IMR-90 (cell line): Measurements from ENCODE around the gene ENPP3. TPM values are rescaled to one million over a fixed set of nuclear protein-coding genes. Genes with fewer than 3 reads are reported as not detected.

ENCODE experiments used
- ATAC-seq: fragments of 200-7000 bp; cut with Tn5 transposase; 2 replicates; pipeline ENCODE4 v1.9.1; 2020; ENCODE audit warnings: low read depth, mild to moderate bottlenecking, moderate library complexity
- BruUV-seq: library from RNA; stranded (reverse); fragments of 400-500 nt; replicated peaks from 2 replicates; lab custom pipeline; 2021; lab: Mats Ljungman, UMichigan
- CTCF ChIA-PET: fragments of 300-600 bp; formaldehyde crosslinking; extraction: SDS; loops from one replicate; lab custom pipeline; 2021; ENCODE audit warnings: antibody characterized with exemption; lab: Yijun Ruan, JAX
- POLR2A ChIA-PET: fragments of 300-600 bp; sonication (Branson Sonifier 250); formaldehyde crosslinking; loops from one replicate; lab custom pipeline; 2022; ENCODE audit warnings: antibody characterized with exemption; ENCODE audit not compliant: unreplicated experiment; lab: Charles Lee
- DNase-seq: peaks from one replicate; pipeline ENCODE4 v3.0.0; 2013
- H2AFZ ChIP-seq: replicated peaks from 2 replicates; pipeline ENCODE3; 2013; ENCODE audit warnings: low read length, mild to moderate bottlenecking; ENCODE audit not compliant: poor library complexity
- H2AK5ac ChIP-seq: 2 replicates; pipeline ENCODE4 v1.6.1; 2013; ENCODE audit warnings: low read depth, low read length, inconsistent platforms
- H2AK9ac ChIP-seq: replicated peaks from 2 replicates; pipeline ENCODE3; 2013; ENCODE audit warnings: mild to moderate bottlenecking, low read depth, low read length, moderate library complexity; ENCODE audit not compliant: poor library complexity
- H2BK120ac ChIP-seq: 2 replicates; pipeline ENCODE4 v1.6.1; 2013; ENCODE audit warnings: low read depth, low read length, inconsistent platforms
- H2BK15ac ChIP-seq: 3 replicates; pipeline ENCODE4 v1.6.1; 2013; ENCODE audit warnings: low read depth, low read length, inconsistent platforms
- H2BK20ac ChIP-seq: 2 replicates; pipeline ENCODE4 v1.6.1; 2013; ENCODE audit warnings: low read depth, mild to moderate bottlenecking, inconsistent platforms, low read length, moderate library complexity
- H2BK5ac ChIP-seq: 2 replicates; pipeline ENCODE4 v1.6.1; 2013; ENCODE audit warnings: mild to moderate bottlenecking, low read depth, low read length, inconsistent platforms; ENCODE audit not compliant: poor library complexity, severe bottlenecking
- H3K14ac ChIP-seq: replicated peaks from 2 replicates; pipeline ENCODE4 v1.6.1; 2013; ENCODE audit warnings: low read depth, low read length, inconsistent platforms
- H3K18ac ChIP-seq: 2 replicates; pipeline ENCODE4 v1.6.1; 2013; ENCODE audit warnings: low read depth, low read length, control low read depth
- H3K23ac ChIP-seq: 2 replicates; pipeline ENCODE4 v1.6.1; 2013; ENCODE audit warnings: low read depth, low read length, inconsistent platforms
- H3K27ac ChIP-seq: 2 replicates; pipeline ENCODE4 v1.5.1; 2013; ENCODE audit warnings: mild to moderate bottlenecking, control low read depth, low read length; ENCODE audit not compliant: insufficient read depth
- H3K27me3 ChIP-seq: 2 replicates; pipeline ENCODE4 v1.6.1; 2013; ENCODE audit warnings: low read length; ENCODE audit not compliant: control insufficient read depth, insufficient read depth
- H3K36me3 ChIP-seq: 2 replicates; pipeline ENCODE4 v1.6.1; 2013; ENCODE audit warnings: low read length, mixed read lengths; ENCODE audit not compliant: control insufficient read depth, insufficient read depth
- H3K4ac ChIP-seq: 2 replicates; pipeline ENCODE4 v1.6.1; 2013; ENCODE audit warnings: low read depth, low read length, inconsistent platforms
- H3K4me1 ChIP-seq: 2 replicates; pipeline ENCODE4 v1.6.1; 2013; ENCODE audit warnings: low read length, mixed read lengths; ENCODE audit not compliant: control insufficient read depth, insufficient read depth
- H3K4me2 ChIP-seq: 2 replicates; pipeline ENCODE4 v1.6.1; 2013; ENCODE audit warnings: low read depth, mild to moderate bottlenecking, control low read depth, low read length, moderate library complexity
- H3K4me3 ChIP-seq: 2 replicates; pipeline ENCODE4 v1.5.1; 2013; ENCODE audit warnings: low read depth, mild to moderate bottlenecking, control low read depth, low read length, moderate library complexity; ENCODE audit not compliant: insufficient read depth
- H3K56ac ChIP-seq: 2 replicates; pipeline ENCODE4 v1.6.1; 2013; ENCODE audit warnings: low read length, inconsistent platforms; ENCODE audit not compliant: insufficient read depth; ENCODE audit errors: extremely low read depth
- H3K79me1 ChIP-seq, 2 experiments: 2 replicates each; pipeline ENCODE4 v1.6.1; 2013; ENCODE audit warnings: low read length in 2 of 2, inconsistent platforms in 1 of 2, low read depth in 1 of 2
- H3K9ac ChIP-seq: 2 replicates; pipeline ENCODE4 v1.6.1; 2013; ENCODE audit warnings: low read depth, low read length, control low read depth
- H3K9me1 ChIP-seq: 2 replicates; pipeline ENCODE4 v1.6.1; 2013; ENCODE audit warnings: low read length, inconsistent platforms; ENCODE audit not compliant: insufficient read depth
- H3K9me3 ChIP-seq: 2 replicates; pipeline ENCODE4 v1.6.1; 2013; ENCODE audit warnings: low read length; ENCODE audit not compliant: control insufficient read depth, insufficient read depth
- H4K20me1 ChIP-seq: 2 replicates; pipeline ENCODE4 v1.6.1; 2013; ENCODE audit warnings: low read length, inconsistent platforms; ENCODE audit not compliant: insufficient read depth
- H4K5ac ChIP-seq: 2 replicates; pipeline ENCODE4 v1.6.1; 2013; ENCODE audit warnings: mild to moderate bottlenecking, low read depth, low read length, control low read depth
- H4K8ac ChIP-seq, 2 experiments: 2 replicates each; pipeline ENCODE4 v1.6.1; 2013; ENCODE audit warnings: low read depth in 2 of 2, low read length in 2 of 2, control low read depth in 1 of 2, inconsistent platforms in 1 of 2
- H4K91ac ChIP-seq: 2 replicates; pipeline ENCODE4 v1.6.1; 2013; ENCODE audit warnings: low read depth, low read length, inconsistent platforms; ENCODE audit not compliant: insufficient read depth
- CHD1 ChIP-seq: IDR thresholded peaks from 2 replicates; pipeline ENCODE4 v1.6.1; 2012; ENCODE audit warnings: low read depth, low read length, improper control_type of control experiment
- MAZ ChIP-seq: IDR thresholded peaks from 2 replicates; pipeline ENCODE4 v1.6.1; 2012; ENCODE audit warnings: low read depth, mild to moderate bottlenecking, low read length, improper control_type of control experiment, moderate library complexity, borderline replicate concordance
- MXI1 ChIP-seq: IDR thresholded peaks from 2 replicates; pipeline ENCODE4 v1.6.1; 2012; ENCODE audit warnings: low read depth, mild to moderate bottlenecking, low read length, moderate library complexity, borderline replicate concordance
- POLR2A ChIP-seq: IDR thresholded peaks from 2 replicates; pipeline ENCODE4 v1.6.1; 2012; ENCODE audit warnings: mild to moderate bottlenecking, low read depth, low read length
- RAD21 ChIP-seq: IDR thresholded peaks from 2 replicates; pipeline ENCODE4 v1.6.1; 2012; ENCODE audit warnings: low read length, improper control_type of control experiment
- RFX5 ChIP-seq: IDR thresholded peaks from 2 replicates; pipeline ENCODE4 v1.8.0; 2012; ENCODE audit warnings: low read depth, mild to moderate bottlenecking, low read length, moderate library complexity
- SMC3 ChIP-seq: fragments of 150-350 bp; IDR thresholded peaks from 2 replicates; pipeline ENCODE4 v1.6.1; 2016; ENCODE audit warnings: low read depth, mild to moderate bottlenecking, antibody characterized with exemption, low read length, moderate library complexity
- dilution Hi-C: fragments of 300-500 bp; cut with HindIII; formaldehyde crosslinking; loops from one replicate; pipeline ENCODE4 v1.14.3; 2018; ENCODE audit warnings: low sequenced_read_pairs; ENCODE audit not compliant: unreplicated experiment
- in situ Hi-C: fragments of 300-500 bp; cut with MboI; formaldehyde crosslinking; loops from 3 replicates; pipeline ENCODE4 v1.14.3; 2019; ENCODE audit warnings: low sequenced_read_pairs, inconsistent platforms, mixed read lengths
- intact Hi-C: fragments of 100-400 bp; cut with micrococcal nuclease; formaldehyde crosslinking; loops from 2 replicates; pipeline ENCODE4 v1.10.0; 2022
- polyA plus RNA-seq, 3 experiments: library from polyadenylated mRNA; depleted of rRNA; stranded (reverse); fragments of >200 nt; gene quantifications; 2 replicates each; pipeline ENCODE4 v1.2.3, GENCODE V29; 2012; ENCODE audit warnings: low replicate concordance in 1 of 3
- total RNA-seq: library from RNA; depleted of rRNA; stranded (reverse); fragments of >200 nt; gene quantifications from 2 replicates; pipeline ENCODE4 v1.2.3, GENCODE V29; 2012
- TF ChIP-seq, protein P1 (sequence below): conservative IDR thresholded peaks from 2 replicates; pipeline ENCODE4 v1.5.1; 2012; ENCODE audit warnings: mild to moderate bottlenecking, low read depth, low read length, improper control_type of control experiment

Gene ENPP3
- total and polyA plus RNA-seq, 2 of the 4 experiments (the other 2 are of a cell fraction) = under 0.01 to 0.05 TPM

DNA sequence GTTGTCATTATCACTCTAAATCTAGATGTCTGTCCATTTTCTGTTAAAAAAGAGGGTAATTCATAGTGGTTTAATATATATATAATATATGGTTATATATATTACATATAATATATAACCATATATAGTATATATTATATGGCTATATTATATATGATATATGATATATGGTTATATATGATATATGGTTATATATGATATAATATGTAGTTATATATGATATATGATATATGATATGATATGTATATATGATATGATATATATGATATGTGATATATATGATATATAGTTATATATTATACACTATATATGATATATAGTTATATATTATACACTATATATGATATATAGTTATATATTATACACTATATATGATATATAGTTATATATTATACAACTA, 55.5 kb downstream of the ENPP3 start:
- no peak overlapping the region for H3K23ac ChIP-seq
- H2BK120ac ChIP-seq = no peak overlapping the region
- no peak overlapping the region for H4K91ac ChIP-seq
- no peak for DNase-seq
- H2AK5ac ChIP-seq = no peak overlapping the region
- ChIA-PET POLR2A (no interaction called here), CTCF (no interaction called here)
- H2AFZ ChIP-seq = no peak overlapping the region
- H3K27me3 ChIP-seq = no peaks in the 10 kb centered on the region; the same call in 1 of the 2 replicates
- ATAC-seq = no peak
- no peaks in the 10 kb centered on the region for H3K4me1 ChIP-seq
- no peak overlapping the region for H3K14ac ChIP-seq
- no peaks in the 10 kb centered on the region for H3K36me3 ChIP-seq
- no TSS peak for BruUV-seq
- no peak overlapping the region for H4K5ac ChIP-seq
- no peak overlapping the region for H2BK20ac ChIP-seq
- no peaks in the 10 kb centered on the region for H3K79me1 ChIP-seq
- no peak overlapping the region for H3K9ac ChIP-seq
- H3K18ac ChIP-seq = no peak overlapping the region
- H3K27ac ChIP-seq = no peak overlapping the region
- H3K56ac ChIP-seq = no peak overlapping the region
- TF ChIP-seq MXI1 (no peak), CHD1 (no peak), RFX5 (no peak), MAZ (no peak), RAD21 (no peak), SMC3 (no peak), POLR2A (no peak)
- TF ChIP-seq, protein P1, sequence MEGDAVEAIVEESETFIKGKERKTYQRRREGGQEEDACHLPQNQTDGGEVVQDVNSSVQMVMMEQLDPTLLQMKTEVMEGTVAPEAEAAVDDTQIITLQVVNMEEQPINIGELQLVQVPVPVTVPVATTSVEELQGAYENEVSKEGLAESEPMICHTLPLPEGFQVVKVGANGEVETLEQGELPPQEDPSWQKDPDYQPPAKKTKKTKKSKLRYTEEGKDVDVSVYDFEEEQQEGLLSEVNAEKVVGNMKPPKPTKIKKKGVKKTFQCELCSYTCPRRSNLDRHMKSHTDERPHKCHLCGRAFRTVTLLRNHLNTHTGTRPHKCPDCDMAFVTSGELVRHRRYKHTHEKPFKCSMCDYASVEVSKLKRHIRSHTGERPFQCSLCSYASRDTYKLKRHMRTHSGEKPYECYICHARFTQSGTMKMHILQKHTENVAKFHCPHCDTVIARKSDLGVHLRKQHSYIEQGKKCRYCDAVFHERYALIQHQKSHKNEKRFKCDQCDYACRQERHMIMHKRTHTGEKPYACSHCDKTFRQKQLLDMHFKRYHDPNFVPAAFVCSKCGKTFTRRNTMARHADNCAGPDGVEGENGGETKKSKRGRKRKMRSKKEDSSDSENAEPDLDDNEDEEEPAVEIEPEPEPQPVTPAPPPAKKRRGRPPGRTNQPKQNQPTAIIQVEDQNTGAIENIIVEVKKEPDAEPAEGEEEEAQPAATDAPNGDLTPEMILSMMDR = no peak
- H2BK15ac ChIP-seq = no peak overlapping the region
- no peak overlapping the region for H4K8ac ChIP-seq
- dilution Hi-C loops (no loop called here), intact Hi-C loops (loop anchor here (5.0 to 10.0 kb wide), 2 partner anchors 112 to 220 kb away; partner anchors contain the start of gene ENPP1), in situ Hi-C loops (loop anchor here (5.0 to 25.0 kb wide), 3 partner anchors 220 to 795 kb away; no protein-coding TSS in a partner anchor)
- H3K9me1 ChIP-seq = no peaks in the 10 kb centered on the region
- H4K20me1 ChIP-seq = no peaks in the 10 kb centered on the region
- H2AK9ac ChIP-seq = no peak overlapping the region
- no peaks in the 10 kb centered on the region for H3K9me3 ChIP-seq
- H2BK5ac ChIP-seq = no peak overlapping the region
- H3K4me2 ChIP-seq = no peak overlapping the region
- no peak overlapping the region for H3K4ac ChIP-seq
- no peak overlapping the region for H3K4me3 ChIP-seq
